Measurements from ENCODE around the gene AUTS2.

DNA sequence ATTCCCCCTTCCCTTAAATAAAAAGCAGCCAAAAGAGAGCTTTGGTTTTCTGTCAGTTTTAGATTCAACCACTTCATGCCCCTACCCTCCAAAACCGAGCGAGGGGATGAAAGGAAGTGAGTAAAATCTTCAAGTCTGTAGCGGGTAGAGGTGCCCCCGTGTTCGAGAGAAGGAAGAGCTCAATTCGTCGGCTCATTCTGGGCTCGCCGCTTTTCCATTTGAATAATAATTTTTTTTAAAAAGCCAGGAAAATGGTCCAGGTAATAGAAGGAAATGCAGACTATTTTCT lies 1097.5 kb downstream of the AUTS2 start:
- TF ChIP-seq POLR2AphosphoS5 (IDR thresholded peaks at IDR 0.05) = no peak
- TF ChIP-seq, protein P1, sequence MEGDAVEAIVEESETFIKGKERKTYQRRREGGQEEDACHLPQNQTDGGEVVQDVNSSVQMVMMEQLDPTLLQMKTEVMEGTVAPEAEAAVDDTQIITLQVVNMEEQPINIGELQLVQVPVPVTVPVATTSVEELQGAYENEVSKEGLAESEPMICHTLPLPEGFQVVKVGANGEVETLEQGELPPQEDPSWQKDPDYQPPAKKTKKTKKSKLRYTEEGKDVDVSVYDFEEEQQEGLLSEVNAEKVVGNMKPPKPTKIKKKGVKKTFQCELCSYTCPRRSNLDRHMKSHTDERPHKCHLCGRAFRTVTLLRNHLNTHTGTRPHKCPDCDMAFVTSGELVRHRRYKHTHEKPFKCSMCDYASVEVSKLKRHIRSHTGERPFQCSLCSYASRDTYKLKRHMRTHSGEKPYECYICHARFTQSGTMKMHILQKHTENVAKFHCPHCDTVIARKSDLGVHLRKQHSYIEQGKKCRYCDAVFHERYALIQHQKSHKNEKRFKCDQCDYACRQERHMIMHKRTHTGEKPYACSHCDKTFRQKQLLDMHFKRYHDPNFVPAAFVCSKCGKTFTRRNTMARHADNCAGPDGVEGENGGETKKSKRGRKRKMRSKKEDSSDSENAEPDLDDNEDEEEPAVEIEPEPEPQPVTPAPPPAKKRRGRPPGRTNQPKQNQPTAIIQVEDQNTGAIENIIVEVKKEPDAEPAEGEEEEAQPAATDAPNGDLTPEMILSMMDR (IDR thresholded peaks at IDR 0.05) = no peak
